ENCODE data around the gene ZC2HC1C. TPM values are rescaled to one million over a fixed set of nuclear protein-coding genes. Genes with fewer than 3 reads are reported as not detected.

ZC2HC1C gene
- total and polyA plus RNA-seq, 2 experiments from 2014 or later: 0.90 to 2.8 TPM

DNA sequence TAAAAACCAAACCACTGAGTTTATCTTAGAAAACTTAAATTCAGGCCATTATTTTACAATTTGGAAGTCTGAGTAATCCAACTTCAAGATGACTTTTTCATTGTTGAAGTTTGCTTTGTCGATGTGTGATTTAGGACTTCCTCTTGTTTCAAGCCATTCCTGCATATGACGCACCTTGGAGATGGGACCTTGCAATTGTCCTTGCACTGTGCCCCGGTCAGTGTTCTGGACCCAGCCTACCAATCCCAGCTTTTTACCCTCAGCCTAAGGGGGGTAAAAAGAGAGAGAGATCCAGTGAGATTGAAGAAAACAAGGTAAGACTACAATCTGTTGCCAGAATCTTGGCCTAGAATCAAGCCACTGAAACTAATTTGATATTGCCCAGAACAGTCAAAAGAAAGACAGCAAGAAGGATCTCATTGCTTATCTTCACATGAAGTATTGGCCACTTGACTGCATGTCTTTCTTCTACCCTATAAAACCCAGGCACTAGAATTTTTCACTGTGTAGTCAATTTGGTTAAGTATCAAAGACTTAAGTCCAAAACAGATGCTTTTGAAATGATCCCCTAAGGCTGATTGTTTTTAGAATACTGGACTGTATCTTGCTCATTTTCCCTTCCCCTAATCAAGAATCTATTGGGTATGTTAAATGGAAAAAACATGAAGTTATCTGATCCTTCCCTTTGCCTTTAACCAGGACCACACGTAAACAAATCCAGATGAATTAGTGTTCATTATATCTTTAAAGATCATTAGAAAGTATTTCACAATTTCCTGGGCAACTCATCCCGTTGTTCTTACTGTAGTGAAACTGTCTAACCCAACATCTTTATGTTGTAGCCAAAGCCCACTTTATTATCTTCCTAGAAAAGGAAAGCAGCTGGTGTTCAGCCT lies 15.8 kb upstream of the ZC2HC1C start:
- Histone ChIP-seq H3K36me3 (ENCODE audit: insufficient read depth) (no peaks in the 10 kb centered on the region), H3K4me1 (ENCODE audit: insufficient read depth) (no peaks in the 10 kb centered on the region), H3K27ac (ENCODE audit: low read depth) (no peak overlapping the region), H3F3A (replicated peaks; ENCODE audit: low read depth) (no peaks in the 10 kb centered on the region), H3K79me2 (replicated peaks; ENCODE audit: insufficient read depth) (peaks cover 3% of the 10 kb centered on the region), H4K20me1 (replicated peaks; ENCODE audit: insufficient read depth) (no peaks in the 10 kb centered on the region; the same call in 1 of the 2 replicates), H2AFZ (no peak overlapping the region), H3K4me2 (no peak overlapping the region), H3K9me2 (ENCODE audit: insufficient read depth) (no peaks in the 10 kb centered on the region), H3K4me3 (no peak overlapping the region), H3K27me3 (ENCODE audit: insufficient read depth) (no peaks in the 10 kb centered on the region)
- H3K9me3 Mint-ChIP-seq: no peaks in the 10 kb centered on the region; the same call in 1 of the 3 replicates
- ATAC-seq: no peak
- DNase-seq (ENCODE audit: low spot score): no peak
- H3K27ac Mint-ChIP-seq: no peak overlapping the region
- no peaks in the 10 kb centered on the region; the same call in 2 of the 3 replicates for H3K4me1 Mint-ChIP-seq
- H3K4me3 Mint-ChIP-seq: no peak overlapping the region
- peaks cover 5% of the 10 kb centered on the region for H3K27me3 Mint-ChIP-seq (ENCODE audit: insufficient read depth, low read depth, poor library complexity)
- peaks cover 4% of the 10 kb centered on the region; the same call in 1 of the 3 replicates for H3K36me3 Mint-ChIP-seq (ENCODE audit: low read depth)
- TF ChIP-seq, protein P1, sequence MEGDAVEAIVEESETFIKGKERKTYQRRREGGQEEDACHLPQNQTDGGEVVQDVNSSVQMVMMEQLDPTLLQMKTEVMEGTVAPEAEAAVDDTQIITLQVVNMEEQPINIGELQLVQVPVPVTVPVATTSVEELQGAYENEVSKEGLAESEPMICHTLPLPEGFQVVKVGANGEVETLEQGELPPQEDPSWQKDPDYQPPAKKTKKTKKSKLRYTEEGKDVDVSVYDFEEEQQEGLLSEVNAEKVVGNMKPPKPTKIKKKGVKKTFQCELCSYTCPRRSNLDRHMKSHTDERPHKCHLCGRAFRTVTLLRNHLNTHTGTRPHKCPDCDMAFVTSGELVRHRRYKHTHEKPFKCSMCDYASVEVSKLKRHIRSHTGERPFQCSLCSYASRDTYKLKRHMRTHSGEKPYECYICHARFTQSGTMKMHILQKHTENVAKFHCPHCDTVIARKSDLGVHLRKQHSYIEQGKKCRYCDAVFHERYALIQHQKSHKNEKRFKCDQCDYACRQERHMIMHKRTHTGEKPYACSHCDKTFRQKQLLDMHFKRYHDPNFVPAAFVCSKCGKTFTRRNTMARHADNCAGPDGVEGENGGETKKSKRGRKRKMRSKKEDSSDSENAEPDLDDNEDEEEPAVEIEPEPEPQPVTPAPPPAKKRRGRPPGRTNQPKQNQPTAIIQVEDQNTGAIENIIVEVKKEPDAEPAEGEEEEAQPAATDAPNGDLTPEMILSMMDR (conservative IDR thresholded peaks at IDR 0.05; ENCODE audit: low read depth in 2 of 2): no peak
- TF ChIP-seq, protein P2, sequence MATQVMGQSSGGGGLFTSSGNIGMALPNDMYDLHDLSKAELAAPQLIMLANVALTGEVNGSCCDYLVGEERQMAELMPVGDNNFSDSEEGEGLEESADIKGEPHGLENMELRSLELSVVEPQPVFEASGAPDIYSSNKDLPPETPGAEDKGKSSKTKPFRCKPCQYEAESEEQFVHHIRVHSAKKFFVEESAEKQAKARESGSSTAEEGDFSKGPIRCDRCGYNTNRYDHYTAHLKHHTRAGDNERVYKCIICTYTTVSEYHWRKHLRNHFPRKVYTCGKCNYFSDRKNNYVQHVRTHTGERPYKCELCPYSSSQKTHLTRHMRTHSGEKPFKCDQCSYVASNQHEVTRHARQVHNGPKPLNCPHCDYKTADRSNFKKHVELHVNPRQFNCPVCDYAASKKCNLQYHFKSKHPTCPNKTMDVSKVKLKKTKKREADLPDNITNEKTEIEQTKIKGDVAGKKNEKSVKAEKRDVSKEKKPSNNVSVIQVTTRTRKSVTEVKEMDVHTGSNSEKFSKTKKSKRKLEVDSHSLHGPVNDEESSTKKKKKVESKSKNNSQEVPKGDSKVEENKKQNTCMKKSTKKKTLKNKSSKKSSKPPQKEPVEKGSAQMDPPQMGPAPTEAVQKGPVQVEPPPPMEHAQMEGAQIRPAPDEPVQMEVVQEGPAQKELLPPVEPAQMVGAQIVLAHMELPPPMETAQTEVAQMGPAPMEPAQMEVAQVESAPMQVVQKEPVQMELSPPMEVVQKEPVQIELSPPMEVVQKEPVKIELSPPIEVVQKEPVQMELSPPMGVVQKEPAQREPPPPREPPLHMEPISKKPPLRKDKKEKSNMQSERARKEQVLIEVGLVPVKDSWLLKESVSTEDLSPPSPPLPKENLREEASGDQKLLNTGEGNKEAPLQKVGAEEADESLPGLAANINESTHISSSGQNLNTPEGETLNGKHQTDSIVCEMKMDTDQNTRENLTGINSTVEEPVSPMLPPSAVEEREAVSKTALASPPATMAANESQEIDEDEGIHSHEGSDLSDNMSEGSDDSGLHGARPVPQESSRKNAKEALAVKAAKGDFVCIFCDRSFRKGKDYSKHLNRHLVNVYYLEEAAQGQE (IDR thresholded peaks at IDR 0.05; ENCODE audit: unreplicated experiment): no peak
- no peak for TF ChIP-seq EZH2phosphoT487 (IDR thresholded peaks at IDR 0.05; ENCODE audit: unreplicated experiment)
- TF ChIP-seq STAT1 (IDR thresholded peaks at IDR 0.05; ENCODE audit: unreplicated experiment): no peak
- TF ChIP-seq NANOG (IDR thresholded peaks at IDR 0.05; ENCODE audit: borderline replicate concordance): no peak
- TF ChIP-seq, protein P3, sequence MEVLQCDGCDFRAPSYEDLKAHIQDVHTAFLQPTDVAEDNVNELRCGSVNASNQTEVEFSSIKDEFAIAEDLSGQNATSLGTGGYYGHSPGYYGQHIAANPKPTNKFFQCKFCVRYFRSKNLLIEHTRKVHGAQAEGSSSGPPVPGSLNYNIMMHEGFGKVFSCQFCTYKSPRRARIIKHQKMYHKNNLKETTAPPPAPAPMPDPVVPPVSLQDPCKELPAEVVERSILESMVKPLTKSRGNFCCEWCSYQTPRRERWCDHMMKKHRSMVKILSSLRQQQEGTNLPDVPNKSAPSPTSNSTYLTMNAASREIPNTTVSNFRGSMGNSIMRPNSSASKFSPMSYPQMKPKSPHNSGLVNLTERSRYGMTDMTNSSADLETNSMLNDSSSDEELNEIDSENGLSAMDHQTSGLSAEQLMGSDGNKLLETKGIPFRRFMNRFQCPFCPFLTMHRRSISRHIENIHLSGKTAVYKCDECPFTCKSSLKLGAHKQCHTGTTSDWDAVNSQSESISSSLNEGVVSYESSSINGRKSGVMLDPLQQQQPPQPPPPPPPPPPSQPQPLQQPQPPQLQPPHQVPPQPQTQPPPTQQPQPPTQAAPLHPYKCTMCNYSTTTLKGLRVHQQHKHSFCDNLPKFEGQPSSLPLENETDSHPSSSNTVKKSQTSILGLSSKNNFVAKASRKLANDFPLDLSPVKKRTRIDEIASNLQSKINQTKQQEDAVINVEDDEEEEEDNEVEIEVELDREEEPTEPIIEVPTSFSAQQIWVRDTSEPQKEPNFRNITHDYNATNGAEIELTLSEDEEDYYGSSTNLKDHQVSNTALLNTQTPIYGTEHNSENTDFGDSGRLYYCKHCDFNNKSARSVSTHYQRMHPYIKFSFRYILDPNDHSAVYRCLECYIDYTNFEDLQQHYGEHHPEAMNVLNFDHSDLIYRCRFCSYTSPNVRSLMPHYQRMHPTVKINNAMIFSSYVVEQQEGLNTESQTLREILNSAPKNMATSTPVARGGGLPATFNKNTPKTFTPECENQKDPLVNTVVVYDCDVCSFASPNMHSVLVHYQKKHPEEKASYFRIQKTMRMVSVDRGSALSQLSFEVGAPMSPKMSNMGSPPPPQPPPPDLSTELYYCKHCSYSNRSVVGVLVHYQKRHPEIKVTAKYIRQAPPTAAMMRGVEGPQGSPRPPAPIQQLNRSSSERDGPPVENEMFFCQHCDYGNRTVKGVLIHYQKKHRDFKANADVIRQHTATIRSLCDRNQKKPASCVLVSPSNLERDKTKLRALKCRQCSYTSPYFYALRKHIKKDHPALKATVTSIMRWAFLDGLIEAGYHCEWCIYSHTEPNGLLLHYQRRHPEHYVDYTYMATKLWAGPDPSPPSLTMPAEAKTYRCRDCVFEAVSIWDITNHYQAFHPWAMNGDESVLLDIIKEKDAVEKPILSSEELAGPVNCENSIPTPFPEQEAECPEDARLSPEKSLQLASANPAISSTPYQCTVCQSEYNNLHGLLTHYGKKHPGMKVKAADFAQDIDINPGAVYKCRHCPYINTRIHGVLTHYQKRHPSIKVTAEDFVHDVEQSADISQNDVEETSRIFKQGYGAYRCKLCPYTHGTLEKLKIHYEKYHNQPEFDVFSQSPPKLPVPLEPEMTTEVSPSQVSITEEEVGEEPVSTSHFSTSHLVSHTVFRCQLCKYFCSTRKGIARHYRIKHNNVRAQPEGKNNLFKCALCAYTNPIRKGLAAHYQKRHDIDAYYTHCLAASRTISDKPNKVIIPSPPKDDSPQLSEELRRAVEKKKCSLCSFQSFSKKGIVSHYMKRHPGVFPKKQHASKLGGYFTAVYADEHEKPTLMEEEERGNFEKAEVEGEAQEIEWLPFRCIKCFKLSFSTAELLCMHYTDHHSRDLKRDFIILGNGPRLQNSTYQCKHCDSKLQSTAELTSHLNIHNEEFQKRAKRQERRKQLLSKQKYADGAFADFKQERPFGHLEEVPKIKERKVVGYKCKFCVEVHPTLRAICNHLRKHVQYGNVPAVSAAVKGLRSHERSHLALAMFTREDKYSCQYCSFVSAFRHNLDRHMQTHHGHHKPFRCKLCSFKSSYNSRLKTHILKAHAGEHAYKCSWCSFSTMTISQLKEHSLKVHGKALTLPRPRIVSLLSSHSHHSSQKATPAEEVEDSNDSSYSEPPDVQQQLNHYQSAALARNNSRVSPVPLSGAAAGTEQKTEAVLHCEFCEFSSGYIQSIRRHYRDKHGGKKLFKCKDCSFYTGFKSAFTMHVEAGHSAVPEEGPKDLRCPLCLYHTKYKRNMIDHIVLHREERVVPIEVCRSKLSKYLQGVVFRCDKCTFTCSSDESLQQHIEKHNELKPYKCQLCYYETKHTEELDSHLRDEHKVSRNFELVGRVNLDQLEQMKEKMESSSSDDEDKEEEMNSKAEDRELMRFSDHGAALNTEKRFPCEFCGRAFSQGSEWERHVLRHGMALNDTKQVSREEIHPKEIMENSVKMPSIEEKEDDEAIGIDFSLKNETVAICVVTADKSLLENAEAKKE (CRISPR knock-in tag; IDR thresholded peaks at IDR 0.05): no peak
- no peak for TF ChIP-seq CREB1 (CRISPR knock-in tag; IDR thresholded peaks at IDR 0.05; ENCODE audit: low read depth)
- TF ChIP-seq ZNF331 (CRISPR knock-in tag; IDR thresholded peaks at IDR 0.05; ENCODE audit: low read depth): no peak
